Measurements from ENCODE around the gene SMARCA5.

The SMARCA5 gene

GRCh38 chr4:143531788-143532491 is 18.4 kb downstream of the SMARCA5 start:
- no peak for DNase-seq (ENCODE audit: low read depth in 1 of 2, low spot score in 1 of 2)
- H3K27ac ChIP-seq (replicated peaks), result no peak overlapping the region
- TF ChIP-seq SPI1 (IDR thresholded peaks at IDR 0.05; ENCODE audit: borderline replicate concordance, low read depth), result no peak
- TF ChIP-seq, protein P1, sequence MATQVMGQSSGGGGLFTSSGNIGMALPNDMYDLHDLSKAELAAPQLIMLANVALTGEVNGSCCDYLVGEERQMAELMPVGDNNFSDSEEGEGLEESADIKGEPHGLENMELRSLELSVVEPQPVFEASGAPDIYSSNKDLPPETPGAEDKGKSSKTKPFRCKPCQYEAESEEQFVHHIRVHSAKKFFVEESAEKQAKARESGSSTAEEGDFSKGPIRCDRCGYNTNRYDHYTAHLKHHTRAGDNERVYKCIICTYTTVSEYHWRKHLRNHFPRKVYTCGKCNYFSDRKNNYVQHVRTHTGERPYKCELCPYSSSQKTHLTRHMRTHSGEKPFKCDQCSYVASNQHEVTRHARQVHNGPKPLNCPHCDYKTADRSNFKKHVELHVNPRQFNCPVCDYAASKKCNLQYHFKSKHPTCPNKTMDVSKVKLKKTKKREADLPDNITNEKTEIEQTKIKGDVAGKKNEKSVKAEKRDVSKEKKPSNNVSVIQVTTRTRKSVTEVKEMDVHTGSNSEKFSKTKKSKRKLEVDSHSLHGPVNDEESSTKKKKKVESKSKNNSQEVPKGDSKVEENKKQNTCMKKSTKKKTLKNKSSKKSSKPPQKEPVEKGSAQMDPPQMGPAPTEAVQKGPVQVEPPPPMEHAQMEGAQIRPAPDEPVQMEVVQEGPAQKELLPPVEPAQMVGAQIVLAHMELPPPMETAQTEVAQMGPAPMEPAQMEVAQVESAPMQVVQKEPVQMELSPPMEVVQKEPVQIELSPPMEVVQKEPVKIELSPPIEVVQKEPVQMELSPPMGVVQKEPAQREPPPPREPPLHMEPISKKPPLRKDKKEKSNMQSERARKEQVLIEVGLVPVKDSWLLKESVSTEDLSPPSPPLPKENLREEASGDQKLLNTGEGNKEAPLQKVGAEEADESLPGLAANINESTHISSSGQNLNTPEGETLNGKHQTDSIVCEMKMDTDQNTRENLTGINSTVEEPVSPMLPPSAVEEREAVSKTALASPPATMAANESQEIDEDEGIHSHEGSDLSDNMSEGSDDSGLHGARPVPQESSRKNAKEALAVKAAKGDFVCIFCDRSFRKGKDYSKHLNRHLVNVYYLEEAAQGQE (IDR thresholded peaks at IDR 0.05; ENCODE audit: insufficient replicate concordance, low read depth), result no peak
- TF ChIP-seq POLR2AphosphoS5 (IDR thresholded peaks at IDR 0.05; ENCODE audit: low read depth), result no peak
- TF ChIP-seq GABPA (IDR thresholded peaks at IDR 0.05; ENCODE audit: low read depth), result no peak
- no peak for TF ChIP-seq CTCF (IDR thresholded peaks at IDR 0.05; ENCODE audit: insufficient read depth, low read length)

GRCh38 chr4:143538979-143539669 is 25.6 kb downstream of the SMARCA5 start:
- Histone ChIP-seq H3K27ac (replicated peaks) (no peak overlapping the region), H3K27me3 (ENCODE audit: insufficient read depth, poor library complexity, severe bottlenecking) (no peaks in the 10 kb centered on the region), H3K4me3 (replicated peaks; ENCODE audit: insufficient read depth, low read length) (no peak overlapping the region)
- TF ChIP-seq CTCF (IDR thresholded peaks at IDR 0.05; ENCODE audit: insufficient read depth, low read length) (no peak), GABPA (IDR thresholded peaks at IDR 0.05; ENCODE audit: low read depth) (no peak), SPI1 (IDR thresholded peaks at IDR 0.05; ENCODE audit: borderline replicate concordance, low read depth) (no peak)
- TF ChIP-seq, protein P1 (IDR thresholded peaks at IDR 0.05; ENCODE audit: insufficient replicate concordance, low read depth), result no peak
- no peak for DNase-seq (ENCODE audit: low read depth in 1 of 2, low spot score in 1 of 2)

More at GRCh38 chr4:143531788-143532491, 18.4 kb downstream of the SMARCA5 start:
- no peak overlapping the region for H3K4me3 ChIP-seq (replicated peaks; ENCODE audit: insufficient read depth, low read length)
- no peaks in the 10 kb centered on the region for H3K27me3 ChIP-seq (ENCODE audit: insufficient read depth, poor library complexity, severe bottlenecking)

GRCh38 chr4:143539670-143540023 is 26.1 kb downstream of the SMARCA5 start:
- H3K27me3 ChIP-seq (ENCODE audit: insufficient read depth, poor library complexity, severe bottlenecking), result no peaks in the 10 kb centered on the region
- TF ChIP-seq CTCF (IDR thresholded peaks at IDR 0.05; ENCODE audit: insufficient read depth, low read length), result no peak
- TF ChIP-seq GABPA (IDR thresholded peaks at IDR 0.05; ENCODE audit: low read depth), result no peak
- TF ChIP-seq, protein P1 (IDR thresholded peaks at IDR 0.05; ENCODE audit: insufficient replicate concordance, low read depth), result no peak
- no peak for TF ChIP-seq POLR2AphosphoS5 (IDR thresholded peaks at IDR 0.05; ENCODE audit: low read depth)
- TF ChIP-seq SPI1 (IDR thresholded peaks at IDR 0.05; ENCODE audit: borderline replicate concordance, low read depth), result no peak
- no peak for DNase-seq (ENCODE audit: low read depth in 1 of 2, low spot score in 1 of 2)
- H3K27ac ChIP-seq (replicated peaks), result no peak overlapping the region
- no peak overlapping the region for H3K4me3 ChIP-seq (replicated peaks; ENCODE audit: insufficient read depth, low read length)

Data from HL-60 (cell line).